Fibroblast of villous mesenchyme (primary cell): ENCODE measurements around the gene PYGB. TPM values are rescaled to one million over a fixed set of nuclear protein-coding genes. Genes with fewer than 3 reads are reported as not detected.

Experiments used
- DNase-seq: peaks from one replicate; pipeline ENCODE4 v3.0.0-alpha.2; 2010; ENCODE audit warnings: low read depth
- H3K4me3 ChIP-seq: 2 replicates; pipeline ENCODE4 v1.5.1; 2011; ENCODE audit warnings: low read depth, mild to moderate bottlenecking, low read length
- total RNA-seq: library from RNA; depleted of rRNA; stranded (reverse); fragments of >200 nt; gene quantifications from 2 replicates; pipeline ENCODE4 v1.2.3, GENCODE V29; 2012
- TF ChIP-seq, protein P1 (sequence below): IDR thresholded peaks from 2 replicates; pipeline ENCODE4 v1.5.1; 2012; ENCODE audit warnings: low read depth, mild to moderate bottlenecking, low read length; ENCODE audit not compliant: insufficient read depth

The PYGB gene
- total RNA-seq, 1 donor: 110 TPM

DNA sequence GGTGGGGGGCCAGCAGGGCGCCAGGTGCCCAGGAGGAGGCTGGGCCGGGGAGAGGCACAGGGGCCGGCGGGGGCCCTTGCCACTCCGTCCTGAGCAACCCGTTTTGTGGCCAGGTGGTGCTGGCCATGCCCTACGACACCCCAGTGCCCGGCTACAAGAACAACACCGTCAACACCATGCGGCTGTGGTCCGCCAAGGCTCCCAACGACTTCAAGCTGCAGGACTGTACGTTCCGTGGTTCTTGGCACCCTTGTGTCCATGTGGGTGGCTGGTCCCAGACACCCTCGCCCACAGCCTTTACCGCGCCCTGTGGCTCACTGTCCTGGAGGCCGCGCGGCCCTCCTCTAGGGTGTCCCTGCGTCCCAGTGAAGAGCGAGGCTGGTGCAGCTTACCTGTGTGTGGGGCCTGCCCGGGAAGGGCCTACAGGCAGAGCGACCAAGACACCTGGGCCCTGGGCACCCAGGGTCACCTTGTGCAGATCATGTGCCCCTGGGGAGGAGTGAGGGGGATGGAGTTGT, 28.7 kb downstream of the PYGB start:
- TF ChIP-seq, protein P1, sequence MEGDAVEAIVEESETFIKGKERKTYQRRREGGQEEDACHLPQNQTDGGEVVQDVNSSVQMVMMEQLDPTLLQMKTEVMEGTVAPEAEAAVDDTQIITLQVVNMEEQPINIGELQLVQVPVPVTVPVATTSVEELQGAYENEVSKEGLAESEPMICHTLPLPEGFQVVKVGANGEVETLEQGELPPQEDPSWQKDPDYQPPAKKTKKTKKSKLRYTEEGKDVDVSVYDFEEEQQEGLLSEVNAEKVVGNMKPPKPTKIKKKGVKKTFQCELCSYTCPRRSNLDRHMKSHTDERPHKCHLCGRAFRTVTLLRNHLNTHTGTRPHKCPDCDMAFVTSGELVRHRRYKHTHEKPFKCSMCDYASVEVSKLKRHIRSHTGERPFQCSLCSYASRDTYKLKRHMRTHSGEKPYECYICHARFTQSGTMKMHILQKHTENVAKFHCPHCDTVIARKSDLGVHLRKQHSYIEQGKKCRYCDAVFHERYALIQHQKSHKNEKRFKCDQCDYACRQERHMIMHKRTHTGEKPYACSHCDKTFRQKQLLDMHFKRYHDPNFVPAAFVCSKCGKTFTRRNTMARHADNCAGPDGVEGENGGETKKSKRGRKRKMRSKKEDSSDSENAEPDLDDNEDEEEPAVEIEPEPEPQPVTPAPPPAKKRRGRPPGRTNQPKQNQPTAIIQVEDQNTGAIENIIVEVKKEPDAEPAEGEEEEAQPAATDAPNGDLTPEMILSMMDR: no peak
- no peak overlapping the region for H3K4me3 ChIP-seq
- no peak for DNase-seq

DNA sequence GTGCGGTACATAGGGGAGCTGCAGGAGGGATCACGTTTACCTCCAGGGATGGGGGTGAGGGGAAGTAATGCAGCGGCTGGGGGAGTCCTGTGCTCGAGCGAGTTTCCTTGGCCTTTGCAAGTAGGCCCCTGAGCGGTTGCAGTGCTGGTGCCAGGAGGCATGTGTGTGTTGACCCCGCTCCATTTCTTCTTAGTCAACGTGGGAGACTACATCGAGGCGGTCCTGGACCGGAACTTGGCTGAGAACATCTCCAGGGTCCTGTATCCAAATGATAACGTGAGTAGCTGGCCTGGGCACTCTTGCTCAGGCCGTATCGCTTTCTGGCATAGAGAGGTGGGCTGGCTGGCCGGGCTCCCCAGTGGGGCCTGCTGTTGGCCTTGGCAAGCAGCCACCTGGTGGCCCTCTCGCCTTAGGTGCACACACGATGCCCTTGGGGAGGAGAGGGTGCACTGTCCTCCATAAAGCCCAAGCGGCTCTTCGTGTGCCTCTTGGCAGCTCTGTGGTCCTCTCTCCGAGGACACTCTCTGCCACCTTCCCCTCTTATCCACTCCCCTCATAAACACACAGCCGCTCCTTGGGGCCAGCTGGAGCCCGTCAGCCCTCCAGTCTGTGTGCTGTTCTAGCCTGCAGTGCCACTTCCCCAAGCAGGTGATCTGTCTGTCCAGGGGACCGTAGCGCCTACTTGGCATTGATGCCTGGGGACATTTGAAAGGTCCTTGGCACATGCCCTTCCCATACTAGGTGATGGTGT, 29.3 kb downstream of the PYGB start:
- no peak overlapping the region for H3K4me3 ChIP-seq
- no peak for DNase-seq
- TF ChIP-seq, protein P1: no peak

DNA sequence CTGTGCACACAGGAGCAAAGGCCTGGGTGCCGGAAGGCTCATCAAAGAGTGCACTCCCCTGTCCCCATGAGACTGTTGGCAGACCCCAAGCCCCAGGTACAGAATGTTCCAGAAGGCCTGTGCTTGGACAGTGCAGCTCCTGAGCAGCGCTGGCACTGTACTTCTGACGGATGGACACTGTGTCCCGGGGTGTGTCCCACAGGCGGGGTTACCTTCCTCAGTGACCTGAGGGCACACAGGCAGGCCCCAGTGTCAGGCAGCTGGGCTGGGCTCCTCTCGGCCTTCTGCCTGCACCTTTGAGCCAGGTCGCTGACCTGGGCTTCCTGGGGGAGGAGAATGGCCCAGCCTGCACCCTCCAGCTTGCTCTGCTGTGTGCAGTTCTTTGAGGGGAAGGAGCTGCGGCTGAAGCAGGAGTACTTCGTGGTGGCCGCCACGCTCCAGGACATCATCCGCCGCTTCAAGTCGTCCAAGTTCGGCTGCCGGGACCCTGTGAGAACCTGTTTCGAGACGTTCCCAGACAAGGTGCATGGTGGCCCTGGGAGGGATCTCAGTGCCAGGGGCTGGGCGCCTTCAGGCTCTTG, 30.1 kb downstream of the PYGB start:
- TF ChIP-seq, protein P1: no peak
- DNase-seq: no peak

DNA sequence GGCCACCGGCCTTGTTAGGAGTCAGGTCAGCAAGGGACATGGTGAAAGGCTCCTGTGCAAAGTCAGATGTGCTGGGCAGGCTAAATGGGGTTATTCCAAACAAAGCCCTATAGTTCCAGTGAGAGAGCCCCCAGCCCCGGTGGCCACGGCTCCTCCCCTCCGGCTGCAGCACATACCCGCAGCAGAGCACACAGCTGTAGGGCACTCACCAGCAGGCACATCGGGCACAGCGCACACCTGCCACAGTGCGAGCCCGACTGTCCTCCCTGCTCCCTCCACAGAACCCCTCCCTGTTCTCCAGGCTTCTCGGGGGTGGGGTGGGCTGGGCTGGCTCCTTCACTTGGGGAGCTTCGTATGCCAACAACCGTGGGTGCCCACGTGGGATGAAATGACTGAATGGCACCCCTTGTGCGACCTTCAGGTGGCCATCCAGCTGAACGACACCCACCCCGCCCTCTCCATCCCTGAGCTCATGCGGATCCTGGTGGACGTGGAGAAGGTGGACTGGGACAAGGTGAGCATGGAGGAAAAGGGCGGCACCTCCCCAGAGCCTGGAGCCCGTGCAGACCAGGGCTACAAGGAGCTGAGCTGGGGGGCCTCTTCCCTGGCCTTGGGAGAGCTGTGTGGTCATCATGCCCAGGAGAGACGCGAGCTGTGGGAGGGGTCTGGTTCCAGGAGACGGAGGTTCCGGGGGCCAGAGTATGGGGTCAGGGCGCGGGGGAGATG, 30.9 kb downstream of the PYGB start:
- no peak for DNase-seq
- H3K4me3 ChIP-seq: no peak overlapping the region
- TF ChIP-seq, protein P1: no peak

More for the DNA sequence above, 30.1 kb downstream of the PYGB start:
- no peak overlapping the region for H3K4me3 ChIP-seq

DNA sequence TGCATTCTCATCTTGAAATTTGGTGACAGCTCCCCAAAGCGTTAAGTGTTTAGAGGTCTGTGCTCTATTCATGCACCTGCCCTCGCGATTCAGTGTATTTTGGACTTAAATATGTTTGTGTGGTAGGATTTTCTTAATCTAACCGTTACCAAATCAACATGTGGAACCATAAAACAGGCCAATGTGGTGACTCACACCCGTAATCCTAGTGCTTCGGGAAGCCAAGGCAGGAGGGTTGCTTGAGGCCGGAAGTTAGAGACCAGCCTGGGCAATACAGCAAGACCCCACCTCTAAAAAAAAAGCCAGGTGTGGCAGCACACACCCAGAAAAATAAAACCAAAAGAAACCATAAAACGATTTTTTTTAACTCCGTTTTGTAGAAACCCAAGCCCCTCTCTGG, 31.5 kb downstream of the PYGB start:
- H3K4me3 ChIP-seq: no peak overlapping the region
- TF ChIP-seq, protein P1: no peak
- DNase-seq: no peak

DNA sequence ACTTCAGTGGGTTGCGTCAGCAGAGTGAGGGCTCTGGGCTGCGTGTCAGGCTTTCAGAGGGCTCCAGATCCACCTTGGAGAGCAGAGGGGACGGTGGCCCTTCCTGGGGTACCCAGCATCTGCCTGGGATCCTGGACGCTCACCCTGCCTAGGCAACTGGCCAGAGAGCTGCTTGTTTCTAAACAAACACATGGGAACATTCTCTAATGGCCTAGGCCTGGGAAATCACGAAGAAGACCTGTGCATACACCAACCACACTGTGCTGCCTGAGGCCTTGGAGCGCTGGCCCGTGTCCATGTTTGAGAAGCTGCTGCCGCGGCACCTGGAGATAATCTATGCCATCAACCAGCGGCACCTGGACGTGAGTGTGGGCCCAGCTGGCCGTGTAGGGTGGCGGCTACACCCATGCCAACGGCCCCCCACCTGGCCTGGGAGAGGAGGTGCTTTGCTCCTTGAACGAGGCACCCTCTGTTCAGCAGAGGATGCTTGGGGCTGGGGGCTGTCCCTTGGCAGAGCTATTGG, 32.2 kb downstream of the PYGB start:
- TF ChIP-seq, protein P1: no peak
- DNase-seq: no peak
- H3K4me3 ChIP-seq: no peak overlapping the region
